GM19025 (cell line): ENCODE results near the gene GTF3C4.
A peak's percentile ranks its signal among the peaks of the same experiment; 100 is the strongest.

Source experiments
- ATAC-seq: cut with Tn5 transposase; IDR thresholded peaks from one replicate; pipeline ENCODE4 v1.9.1; 2021; ENCODE audit warnings: mild to moderate bottlenecking, low read depth, moderate library complexity; ENCODE audit not compliant: unreplicated experiment

GTF3C4 gene, protein sequence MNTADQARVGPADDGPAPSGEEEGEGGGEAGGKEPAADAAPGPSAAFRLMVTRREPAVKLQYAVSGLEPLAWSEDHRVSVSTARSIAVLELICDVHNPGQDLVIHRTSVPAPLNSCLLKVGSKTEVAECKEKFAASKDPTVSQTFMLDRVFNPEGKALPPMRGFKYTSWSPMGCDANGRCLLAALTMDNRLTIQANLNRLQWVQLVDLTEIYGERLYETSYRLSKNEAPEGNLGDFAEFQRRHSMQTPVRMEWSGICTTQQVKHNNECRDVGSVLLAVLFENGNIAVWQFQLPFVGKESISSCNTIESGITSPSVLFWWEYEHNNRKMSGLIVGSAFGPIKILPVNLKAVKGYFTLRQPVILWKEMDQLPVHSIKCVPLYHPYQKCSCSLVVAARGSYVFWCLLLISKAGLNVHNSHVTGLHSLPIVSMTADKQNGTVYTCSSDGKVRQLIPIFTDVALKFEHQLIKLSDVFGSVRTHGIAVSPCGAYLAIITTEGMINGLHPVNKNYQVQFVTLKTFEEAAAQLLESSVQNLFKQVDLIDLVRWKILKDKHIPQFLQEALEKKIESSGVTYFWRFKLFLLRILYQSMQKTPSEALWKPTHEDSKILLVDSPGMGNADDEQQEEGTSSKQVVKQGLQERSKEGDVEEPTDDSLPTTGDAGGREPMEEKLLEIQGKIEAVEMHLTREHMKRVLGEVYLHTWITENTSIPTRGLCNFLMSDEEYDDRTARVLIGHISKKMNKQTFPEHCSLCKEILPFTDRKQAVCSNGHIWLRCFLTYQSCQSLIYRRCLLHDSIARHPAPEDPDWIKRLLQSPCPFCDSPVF

DNA sequence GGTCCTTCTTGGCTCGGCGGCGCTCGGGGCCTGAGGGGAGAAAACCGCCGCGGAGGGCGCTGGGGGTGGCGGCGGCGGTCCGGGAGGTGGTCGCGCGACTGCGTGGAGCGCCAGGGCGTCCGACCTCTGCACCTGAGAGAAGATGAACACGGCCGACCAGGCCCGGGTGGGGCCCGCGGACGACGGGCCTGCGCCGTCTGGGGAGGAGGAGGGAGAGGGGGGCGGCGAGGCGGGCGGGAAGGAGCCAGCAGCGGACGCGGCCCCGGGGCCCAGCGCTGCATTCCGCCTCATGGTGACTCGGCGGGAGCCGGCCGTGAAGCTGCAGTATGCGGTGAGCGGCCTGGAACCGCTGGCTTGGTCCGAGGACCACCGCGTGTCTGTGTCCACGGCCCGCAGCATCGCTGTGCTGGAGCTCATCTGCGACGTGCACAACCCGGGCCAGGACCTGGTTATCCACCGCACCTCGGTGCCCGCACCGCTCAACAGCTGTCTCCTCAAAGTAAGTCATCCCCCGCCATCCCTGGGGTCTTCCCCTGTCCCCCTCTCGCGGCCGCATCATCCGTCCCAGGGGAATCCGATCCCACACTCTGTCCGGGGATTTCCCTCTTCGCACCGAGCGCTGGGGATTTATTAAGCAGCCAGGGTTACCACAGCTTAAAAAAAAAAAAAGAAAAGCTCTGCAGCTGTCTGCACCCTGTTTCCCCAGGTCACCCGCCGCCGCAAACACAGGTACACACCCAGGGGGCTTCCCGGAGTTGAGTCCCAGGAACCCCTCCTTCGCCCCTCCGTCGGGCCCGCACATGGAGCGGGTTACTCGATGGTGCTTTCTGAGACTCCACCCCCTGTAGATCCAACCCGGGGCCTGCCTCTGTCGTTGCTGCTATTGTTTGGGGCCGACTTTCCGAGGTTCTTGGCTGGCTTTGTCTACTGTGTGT is at the start of gene GTF3C4:
TSS of gene GTF3C4 (plus strand) at position 8 of the 935 bp plus-strand sequence. CDS start at position 143, 135 bp downstream.
- peak; percentile 42 for ATAC-seq

DNA sequence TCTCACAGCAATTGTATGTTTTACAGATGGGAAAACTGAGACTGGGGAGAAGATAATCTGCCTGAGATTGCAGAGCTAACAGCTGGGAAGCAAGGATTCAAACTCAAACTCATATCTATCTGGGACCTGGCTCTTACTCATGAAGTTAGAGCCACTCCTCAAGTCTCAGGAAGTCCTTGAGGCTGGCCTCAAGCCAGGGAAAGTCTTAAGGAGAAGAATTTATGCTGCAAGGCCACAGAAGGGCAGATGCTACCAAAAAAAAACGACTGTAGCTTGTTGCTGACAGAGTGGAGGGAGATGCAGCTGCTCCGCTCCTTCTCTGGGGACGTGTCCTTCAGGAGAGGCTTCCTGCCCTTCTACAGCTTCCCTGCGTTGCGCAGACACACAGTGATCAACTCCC is 48.1 kb upstream of the GTF3C4 start:
- ATAC-seq = no peak

DNA sequence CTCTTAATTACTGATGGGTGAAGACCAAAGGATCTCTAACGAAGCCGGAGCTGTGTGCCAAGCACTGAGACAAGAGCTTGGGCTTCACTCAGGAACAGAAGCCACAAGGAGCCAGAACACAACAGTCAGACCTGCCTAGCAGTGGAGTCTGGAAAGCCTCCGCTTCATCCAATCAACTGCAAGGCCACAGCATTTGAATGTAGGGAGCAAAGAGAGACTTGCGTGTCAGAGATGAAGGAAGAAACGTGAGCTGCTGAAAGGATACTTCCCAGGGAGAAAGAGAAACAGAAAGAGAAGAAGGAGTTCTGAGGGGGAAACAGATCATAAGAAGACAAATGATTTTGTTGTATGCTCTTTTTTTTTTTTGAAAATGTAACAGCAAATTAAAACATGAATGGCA is 44.0 kb upstream of the GTF3C4 start:
- no peak for ATAC-seq

DNA sequence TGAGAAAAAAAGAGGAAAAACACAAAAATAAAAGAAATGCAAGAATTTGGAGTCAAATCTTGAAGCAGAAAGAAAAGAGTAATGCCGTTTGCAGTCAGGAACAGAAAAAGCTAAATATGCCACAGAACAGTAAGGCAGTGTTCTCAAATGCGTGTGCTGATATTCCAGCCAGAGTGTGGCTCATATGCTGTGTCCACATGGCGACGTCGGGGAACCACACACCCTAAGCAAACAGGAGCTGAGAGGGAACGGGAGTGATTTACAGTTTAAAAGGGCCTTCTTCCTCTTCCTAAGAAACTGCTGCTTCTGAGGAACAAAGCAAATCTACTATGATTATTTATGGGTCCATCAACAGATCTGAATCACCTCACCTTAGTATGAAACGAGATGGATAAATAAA is 43.2 kb upstream of the GTF3C4 start:
- no peak for ATAC-seq

DNA sequence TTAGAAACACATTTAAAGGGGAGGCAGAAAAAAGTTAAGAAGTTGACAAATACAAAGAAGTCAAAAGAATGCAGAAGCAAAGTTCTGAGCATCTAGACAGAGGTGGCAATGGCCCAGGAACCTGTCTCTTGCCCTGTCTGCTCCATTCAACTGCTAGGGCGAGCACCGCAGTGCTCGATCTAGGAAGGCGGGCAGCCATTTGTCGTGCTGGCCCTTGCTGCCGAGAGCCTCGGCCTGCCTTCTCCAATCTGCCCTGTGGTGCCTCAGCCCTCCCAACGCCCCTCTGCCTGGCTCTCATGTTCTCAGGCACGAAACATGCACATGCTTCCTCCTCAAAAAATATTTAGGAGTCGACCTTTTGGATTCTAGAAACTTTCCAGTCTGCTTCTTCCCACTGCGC is 42.7 kb upstream of the GTF3C4 start:
- ATAC-seq = no peak

DNA sequence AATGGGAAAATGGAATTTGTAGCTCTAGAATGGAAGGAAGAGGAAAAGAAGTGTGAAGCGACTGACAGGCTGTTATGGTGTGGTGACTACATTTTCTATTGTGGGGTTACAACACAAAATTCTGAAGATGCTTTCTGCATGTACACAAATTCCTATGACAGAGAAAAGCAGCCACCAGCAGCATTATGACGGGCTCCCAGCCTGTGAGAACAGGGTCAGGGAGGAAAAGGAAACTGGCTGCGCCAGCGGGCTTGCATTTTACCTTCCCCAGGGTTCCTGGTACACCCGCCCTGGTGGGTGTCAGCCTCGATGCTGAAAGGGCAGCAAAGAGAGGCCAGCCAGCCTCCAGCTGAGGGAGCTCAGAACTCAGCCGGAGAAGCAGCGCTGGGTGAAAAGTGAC is 41.5 kb upstream of the GTF3C4 start:
- ATAC-seq = no peak

DNA sequence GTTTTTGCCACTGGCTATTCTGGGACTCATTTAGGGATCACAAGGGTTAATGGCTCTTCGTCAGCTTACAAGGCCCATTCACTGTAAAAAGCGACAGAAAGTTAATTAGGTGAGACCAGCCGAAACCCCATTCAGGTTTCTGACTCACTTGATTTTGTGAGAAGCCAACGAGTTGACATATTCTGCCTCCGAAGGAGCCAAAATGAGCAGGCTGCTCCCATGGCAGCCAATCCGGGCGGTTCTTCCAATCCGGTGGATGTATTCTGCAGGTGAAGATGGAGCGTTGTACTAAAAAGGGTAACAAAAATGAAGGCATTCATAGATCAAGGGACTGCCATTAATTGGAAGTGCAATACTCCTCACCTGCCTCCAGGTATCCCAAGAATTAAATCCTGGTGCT is 40.1 kb upstream of the GTF3C4 start:
- no peak for ATAC-seq

DNA sequence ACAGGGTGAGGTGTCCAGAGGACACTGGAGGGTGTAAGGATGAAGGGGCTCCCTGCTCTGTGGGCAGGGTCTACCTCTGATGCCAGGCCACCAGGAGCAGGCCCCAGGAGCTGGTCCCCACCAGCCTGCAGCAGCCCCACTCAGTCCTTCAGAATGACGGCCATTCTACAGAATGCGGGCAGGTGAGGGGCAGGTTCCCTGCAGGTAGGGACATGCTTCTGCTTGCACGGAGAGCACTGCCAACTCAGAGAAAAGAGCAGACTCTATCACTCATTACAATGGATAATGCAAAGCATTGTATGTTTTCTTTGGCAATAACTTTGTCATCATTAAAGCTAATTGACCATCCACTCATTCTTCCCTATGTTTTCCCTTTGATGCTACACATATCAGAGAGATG is 39.5 kb upstream of the GTF3C4 start:
- ATAC-seq = no peak

DNA sequence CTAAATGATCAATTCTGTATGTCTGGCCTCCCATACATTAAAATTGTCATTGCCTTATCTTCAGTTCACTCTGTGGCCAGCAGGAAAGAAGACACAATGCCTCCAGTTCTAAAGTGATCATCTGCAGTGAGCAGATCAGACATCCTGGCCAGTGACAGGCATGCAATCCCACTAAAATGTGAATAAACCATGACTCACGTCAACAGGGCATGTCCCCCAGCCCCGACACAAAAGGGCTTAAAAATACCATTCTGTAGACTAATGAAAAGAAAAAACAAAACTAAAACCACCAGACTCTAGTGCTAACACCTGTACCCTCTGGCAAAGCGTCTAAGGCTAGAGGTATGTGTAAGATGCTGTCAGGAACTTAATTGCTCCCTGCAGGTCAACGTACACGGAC is 39.0 kb upstream of the GTF3C4 start:
- ATAC-seq = no peak

DNA sequence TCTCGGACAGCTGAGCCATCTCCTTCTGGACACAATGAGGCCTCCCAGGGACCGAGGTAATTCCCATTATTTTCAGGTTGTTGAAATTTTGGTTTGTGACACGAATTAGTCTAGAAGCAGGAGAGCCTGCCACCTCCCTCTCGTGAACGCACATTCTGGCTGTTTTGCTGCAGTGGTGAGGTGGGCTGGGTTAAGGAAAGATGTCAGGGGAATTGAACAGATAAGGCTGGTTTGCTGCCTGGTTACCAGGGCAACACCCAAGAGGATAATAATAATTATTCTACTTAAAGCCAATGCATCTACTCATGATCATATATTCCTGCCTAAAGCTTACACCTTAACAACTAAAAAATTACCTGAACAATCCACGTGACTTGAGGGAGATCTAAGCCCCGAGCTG is 38.6 kb upstream of the GTF3C4 start:
- ATAC-seq = no peak

DNA sequence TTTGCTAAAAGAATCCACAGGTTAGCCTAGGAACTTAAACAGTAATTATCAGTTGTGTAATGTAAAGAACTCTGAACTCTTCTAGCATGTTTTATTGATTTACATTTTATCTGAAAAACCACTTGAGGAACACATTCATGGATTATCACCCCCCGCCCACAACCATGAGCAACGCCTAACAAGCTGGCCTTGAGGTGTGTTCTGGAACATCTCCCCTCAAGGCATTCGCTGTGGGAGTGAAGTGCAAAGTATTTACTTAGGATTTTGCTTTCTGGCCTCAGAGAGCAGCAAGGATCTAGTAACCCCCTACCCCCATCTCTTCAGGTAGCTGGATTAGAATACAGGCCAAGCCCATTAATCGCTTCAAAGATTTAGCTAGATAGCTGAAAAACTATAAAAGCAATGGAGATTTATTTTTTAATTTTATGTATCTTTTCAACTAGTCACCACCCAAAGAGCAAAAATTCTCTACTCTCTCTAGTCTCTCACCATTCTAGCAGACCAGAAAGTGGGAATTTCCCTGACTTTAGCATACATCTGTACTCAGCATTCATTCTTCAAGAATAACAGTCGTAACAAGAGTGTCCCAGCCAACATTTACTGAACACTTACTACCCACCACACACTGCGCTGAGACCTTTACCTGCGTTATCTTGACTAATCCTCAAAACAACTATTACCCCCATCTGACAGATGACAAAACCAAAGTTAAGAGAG is 37.7 kb upstream of the GTF3C4 start:
- no peak for ATAC-seq

DNA sequence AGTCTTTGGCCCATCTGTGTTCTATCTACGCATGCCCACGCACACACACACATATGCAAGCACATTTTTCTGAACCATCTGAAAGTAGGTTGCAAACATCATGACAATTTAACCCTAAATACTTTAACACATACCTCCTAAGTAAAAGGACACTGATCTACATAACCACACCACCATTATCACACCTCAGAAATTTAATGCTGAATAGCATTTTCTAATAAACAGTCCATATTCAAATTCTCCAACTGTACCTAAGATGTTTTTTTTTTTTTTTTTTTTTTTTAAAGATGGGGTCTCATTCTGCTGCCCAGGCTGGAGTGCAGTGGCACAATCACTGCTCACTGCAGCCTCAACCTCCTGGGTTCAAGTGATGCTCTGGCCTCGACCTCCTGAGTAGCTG is 35.9 kb upstream of the GTF3C4 start:
- no peak for ATAC-seq

DNA sequence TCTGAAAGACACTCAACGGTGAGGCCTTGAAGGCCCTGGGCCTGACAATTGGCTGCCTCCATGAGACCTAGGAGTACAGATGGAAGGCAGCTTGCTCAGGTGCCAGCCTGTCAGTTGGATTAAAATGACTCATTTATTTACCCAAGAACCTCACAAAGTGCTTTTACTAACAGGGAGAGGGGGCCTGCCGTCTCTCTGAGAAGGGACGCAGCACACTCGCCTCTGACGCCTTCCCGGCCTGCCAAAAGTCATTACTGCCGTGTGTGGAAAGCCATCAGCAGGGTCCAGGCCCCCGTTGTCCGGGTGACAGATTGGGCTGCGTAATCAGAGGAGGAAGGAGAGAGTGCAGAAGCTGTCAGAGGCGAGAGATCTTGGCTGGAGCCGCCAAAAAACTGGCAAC is 32.9 kb upstream of the GTF3C4 start:
- no peak for ATAC-seq

DNA sequence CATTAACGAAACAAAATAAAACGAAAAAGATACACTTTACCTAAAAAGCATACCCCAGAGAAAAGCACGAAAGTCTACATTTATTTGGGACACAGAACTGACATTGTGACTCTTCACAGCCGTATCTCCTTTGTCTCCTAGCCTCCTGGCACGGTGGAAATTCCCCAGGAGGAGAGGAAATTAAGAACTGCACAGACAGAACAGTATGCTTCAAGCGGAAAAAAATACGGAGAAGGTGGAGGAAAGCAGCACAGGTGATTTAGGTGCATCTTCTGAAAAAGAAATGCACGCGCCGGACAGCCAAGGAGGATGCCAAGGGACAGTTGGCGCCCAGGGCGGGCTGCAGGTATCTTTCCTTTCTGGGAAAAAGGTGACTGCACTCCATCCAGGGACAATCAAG is 32.5 kb upstream of the GTF3C4 start:
- no peak for ATAC-seq

DNA sequence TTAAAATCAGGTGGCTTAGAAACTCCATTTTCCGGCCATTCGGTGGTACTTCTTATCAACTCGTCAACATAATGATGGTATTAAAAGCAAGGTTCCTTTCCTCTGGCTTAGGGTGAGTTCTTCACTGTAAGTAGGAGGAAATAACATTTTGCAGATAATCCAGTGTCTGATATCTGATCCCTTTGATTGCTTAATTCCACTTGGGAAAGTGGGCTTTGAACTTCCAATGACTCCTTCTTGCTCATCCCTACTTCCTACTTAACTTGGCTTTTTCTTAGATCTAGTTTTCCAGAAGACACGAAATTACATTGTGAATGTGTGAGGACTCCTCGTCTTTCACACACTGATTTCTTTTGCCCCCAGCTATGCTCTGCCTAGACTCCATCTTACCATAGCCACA is 32.0 kb upstream of the GTF3C4 start:
- no peak for ATAC-seq

DNA sequence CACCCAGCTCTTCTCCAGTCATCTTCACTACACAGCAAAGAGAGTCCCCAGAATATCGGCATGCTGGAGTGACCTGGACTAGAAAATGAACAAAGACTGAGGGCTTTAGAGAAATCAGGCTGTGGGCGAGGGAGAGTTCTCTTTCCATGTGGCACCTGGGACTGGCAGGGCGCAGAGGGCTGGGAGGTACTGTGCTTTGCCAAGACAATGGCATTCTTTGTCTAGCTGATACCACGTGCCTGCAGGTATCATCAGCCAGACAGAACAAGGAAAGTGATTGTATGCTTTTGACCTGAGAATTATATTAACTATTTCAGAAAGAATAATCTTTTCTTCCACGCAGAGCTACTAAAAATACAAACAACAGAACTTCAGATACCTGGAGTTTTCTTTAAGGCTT is 30.9 kb upstream of the GTF3C4 start:
- no peak for ATAC-seq

DNA sequence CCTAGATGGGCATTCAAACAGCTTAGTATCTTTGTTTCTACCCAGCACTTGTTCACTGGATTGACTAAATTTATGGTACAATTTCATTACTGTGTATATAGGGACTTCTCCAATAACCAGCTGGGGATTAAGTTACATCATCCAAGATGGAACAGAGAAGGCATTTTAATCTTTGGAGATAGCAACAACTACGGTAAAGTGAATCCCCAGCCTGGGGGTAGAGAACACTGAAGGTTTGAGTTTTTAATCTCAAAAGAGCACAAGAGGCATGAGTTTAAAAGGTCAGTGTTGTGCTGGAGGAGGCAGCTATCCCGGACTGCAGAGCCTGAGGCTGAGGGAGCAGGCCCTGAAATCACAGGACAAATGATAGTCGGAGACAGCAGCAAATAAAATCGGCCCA is 29.0 kb upstream of the GTF3C4 start:
- no peak for ATAC-seq

DNA sequence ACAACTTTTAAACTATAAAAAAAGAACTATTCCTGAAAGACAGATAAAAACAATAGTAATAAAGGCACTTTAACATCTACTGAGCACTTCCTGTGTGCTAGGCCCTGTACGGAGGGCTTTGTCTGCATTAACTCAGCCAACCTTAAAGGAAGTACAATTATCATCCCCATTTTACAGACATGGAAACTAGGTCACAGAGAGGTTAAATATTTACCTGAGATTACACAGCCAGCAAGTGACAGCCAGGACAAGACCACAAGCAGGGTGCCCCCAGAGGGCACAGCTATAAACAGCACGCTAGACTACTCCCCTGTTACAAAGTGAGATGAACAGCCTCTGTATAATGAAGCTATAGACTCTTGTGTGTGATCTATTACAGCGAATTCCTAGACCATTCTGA is 26.0 kb upstream of the GTF3C4 start:
- ATAC-seq = no peak

DNA sequence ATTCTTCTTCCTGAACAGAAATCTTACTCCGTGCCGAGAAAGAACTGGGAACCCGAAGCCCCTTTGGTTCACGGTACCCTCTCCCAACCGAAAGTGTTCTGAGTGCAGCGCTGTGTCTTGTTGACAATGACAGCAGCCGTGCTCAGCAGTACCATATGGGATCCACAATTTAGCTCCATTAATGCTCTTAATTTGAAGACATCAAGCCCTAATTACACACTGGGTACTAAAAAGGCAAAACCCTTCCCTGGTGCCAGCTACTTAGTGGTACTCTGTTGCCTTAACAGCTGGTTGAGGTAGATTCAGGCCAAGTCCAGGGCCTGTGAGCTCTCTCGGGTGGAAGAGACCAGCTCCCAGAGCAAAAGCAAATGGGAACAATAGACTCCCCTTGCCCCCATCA is 25.0 kb upstream of the GTF3C4 start:
- no peak for ATAC-seq

DNA sequence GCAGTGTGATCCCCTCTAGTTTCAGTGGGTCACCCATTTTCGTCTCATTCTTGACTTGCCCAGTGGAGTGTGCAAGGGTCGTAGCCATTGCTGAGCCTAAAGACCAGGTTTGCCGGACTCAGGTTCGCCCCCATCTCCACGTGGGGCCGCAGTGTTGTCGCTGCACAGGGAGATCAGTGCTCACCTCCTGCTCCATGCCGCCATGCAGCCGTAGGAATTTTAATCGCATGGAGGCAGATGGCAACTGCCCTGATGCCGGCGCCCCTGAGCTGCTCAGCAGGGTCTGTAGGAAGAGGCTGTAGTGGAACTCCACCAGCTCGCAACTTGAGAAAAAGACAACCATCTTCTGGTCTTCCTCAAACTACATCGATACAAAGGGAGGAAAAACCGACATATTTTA is 24.6 kb upstream of the GTF3C4 start:
- ATAC-seq = no peak
